Stomach (tissue), 9 donors: Measurements from ENCODE around the gene FBXW8. TPM values are rescaled to one million over a fixed set of nuclear protein-coding genes. Genes with fewer than 3 reads are reported as not detected.

ENCODE experiments used
- DNase-seq, 2 donors: peaks; one replicate each; pipeline versions ENCODE4 v3.0.0 to v3.0.0-alpha.2; 2013 to 2019
- H3K27ac ChIP-seq, 5 donors: fragments of 200-600 bp in 4 of 5; sonication (generic) in 4 of 5; one replicate each; pipeline ENCODE4 v1.5.1; 2013 to 2019; ENCODE audit warnings: mild to moderate bottlenecking in 1 of 5, moderate library complexity in 1 of 5
- H3K27me3 ChIP-seq, 3 donors: fragments of 200-600 bp; sonication (generic); one replicate each; pipeline ENCODE4 v1.5.1; 2017 to 2019; ENCODE audit warnings: mixed run types in 1 of 3
- H3K36me3 ChIP-seq, 4 donors: fragments of 200-600 bp; sonication (generic); 1 replicate in 3 of 4; 2 replicates in 1 of 4; pipeline ENCODE4 v1.5.1; 2016 to 2019
- H3K4me1 ChIP-seq, 4 donors: fragments of 200-600 bp; sonication (generic); one replicate each; pipeline ENCODE4 v1.5.1; 2016 to 2019
- H3K4me3 ChIP-seq, 4 donors: fragments of 200-600 bp; sonication (generic) in 3 of 4; one replicate each; pipeline ENCODE4 v1.5.1; 2016 to 2019; ENCODE audit warnings: mild to moderate bottlenecking in 1 of 4
- H3K9me3 ChIP-seq, 4 donors: fragments of 200-600 bp; sonication (generic); one replicate each; pipeline ENCODE4 v1.5.1; 2016 to 2019
- EP300 ChIP-seq: sonication (generic); formaldehyde crosslinking; IDR thresholded peaks from one replicate; pipeline ENCODE4 v1.6.1; 2017; ENCODE audit warnings: antibody characterized with exemption
- POLR2A ChIP-seq, 4 donors: fragments of 450-650 bp; IDR thresholded peaks; one replicate each; pipeline ENCODE4 v1.6.1; 2016; ENCODE audit warnings: antibody characterized with exemption in 4 of 4, control low read depth in 2 of 4, mild to moderate bottlenecking in 1 of 4, moderate library complexity in 1 of 4
- POLR2AphosphoS5 ChIP-seq, 3 donors: sonication (generic); formaldehyde crosslinking; IDR thresholded peaks; one replicate each; pipeline ENCODE4 v1.6.1; 2016; ENCODE audit warnings: antibody characterized with exemption in 3 of 3
- WGBS, 5 donors: extraction: QIAGEN DNeasy Blood & Tissue Kit in 3 of 5; methylation state at CpG; one replicate each; pipeline versions ENCODE4 v1.1.5 to v1.1.7; 2013 to 2018; 5-methylcytosine and 5-hydroxymethylcytosine counted together
- intact Hi-C: fragments of 100-400 bp; cut with DNase I; formaldehyde crosslinking; loops from one replicate; pipeline ENCODE4 v1.15.1; 2023; ENCODE audit warnings: low total_unique reads
- polyA plus RNA-seq, 3 donors: library from polyadenylated mRNA; stranded (reverse); fragments of 200-250 nt; gene quantifications; one replicate each; pipeline ENCODE4 v1.2.3, GENCODE V29; 2013
- total RNA-seq, 5 donors: library from RNA; depleted of rRNA; stranded (reverse); fragments of >200 nt; gene quantifications; one replicate each; pipeline versions ENCODE4 v1.1.0 to v1.2.3, GENCODE V29; 2014 to 2016
- TF ChIP-seq, protein P1 (sequence below), 7 experiments: fragments of 450-650 bp in 4 of 7; fragments of 200-600 bp in 3 of 7; sonication (generic) in 3 of 7; IDR thresholded peaks; one replicate each; pipeline ENCODE4 v1.5.1; 2016 to 2019; ENCODE audit warnings: antibody characterized with exemption in 7 of 7, control low read depth in 2 of 7, mild to moderate bottlenecking in 1 of 7
- donor health status: healthy with polysubstance abuse.
- donor health status: Bipolar disorder and iron deficiency.
- donor health status: healthy.

Gene FBXW8
- total and polyA plus RNA-seq, 8 donors, result 3.2 to 28.7 (median 6.7) TPM

DNA sequence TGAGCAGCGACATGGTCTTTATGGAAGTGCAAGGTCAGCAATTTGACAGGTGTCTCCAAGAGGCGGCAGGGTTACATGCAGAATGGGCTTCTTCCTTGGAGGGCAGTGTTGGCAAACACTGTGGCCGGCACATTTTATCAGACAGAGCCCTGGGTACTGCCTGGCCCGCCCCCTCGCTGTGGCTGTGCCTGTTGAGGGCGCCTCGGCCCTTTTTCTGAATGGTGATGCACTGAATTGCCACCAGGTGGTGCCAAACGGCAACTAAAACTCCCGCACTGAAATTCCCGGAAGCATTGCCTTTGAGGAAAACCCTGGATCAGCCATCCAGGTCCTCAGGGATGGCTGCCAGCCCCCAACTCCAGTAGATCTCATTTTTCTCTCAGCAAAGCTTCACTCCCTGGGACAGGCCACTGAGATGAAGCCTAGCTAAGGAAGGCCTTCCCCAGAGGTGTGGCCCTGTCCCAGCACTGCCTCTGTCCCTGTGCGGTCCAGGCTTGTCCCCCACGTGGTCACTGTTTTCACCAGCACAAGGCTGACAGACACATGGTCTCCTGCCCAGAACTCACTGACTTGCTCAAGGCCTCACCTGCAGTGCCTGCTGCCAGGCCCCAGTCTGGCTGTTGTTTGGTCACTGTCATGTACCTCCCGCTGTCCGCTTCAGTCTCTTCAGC lies 114.9 kb downstream of the FBXW8 start:
- Histone ChIP-seq H3K4me1 (peaks cover 7 to 32% (median 22%) of the 10 kb centered on the region in 4 donors), H3K27me3 (no peaks in the 10 kb centered on the region), H3K27ac (peak overlapping the region in 3 of 5 donors; percentile 58 to 60 (median 59)), H3K4me3 (no peak overlapping the region), H3K9me3 (no peaks in the 10 kb centered on the region), H3K36me3 (peaks cover 50 to 95% (median 84%) of the 10 kb centered on the region in 4 donors)
- TF ChIP-seq EP300 (no peak), POLR2AphosphoS5 (IDR thresholded peaks at IDR 0.05) (peak in 1 of 3 donors; percentile 74), POLR2A (IDR thresholded peaks at IDR 0.05) (no peak)
- TF ChIP-seq, protein P1, sequence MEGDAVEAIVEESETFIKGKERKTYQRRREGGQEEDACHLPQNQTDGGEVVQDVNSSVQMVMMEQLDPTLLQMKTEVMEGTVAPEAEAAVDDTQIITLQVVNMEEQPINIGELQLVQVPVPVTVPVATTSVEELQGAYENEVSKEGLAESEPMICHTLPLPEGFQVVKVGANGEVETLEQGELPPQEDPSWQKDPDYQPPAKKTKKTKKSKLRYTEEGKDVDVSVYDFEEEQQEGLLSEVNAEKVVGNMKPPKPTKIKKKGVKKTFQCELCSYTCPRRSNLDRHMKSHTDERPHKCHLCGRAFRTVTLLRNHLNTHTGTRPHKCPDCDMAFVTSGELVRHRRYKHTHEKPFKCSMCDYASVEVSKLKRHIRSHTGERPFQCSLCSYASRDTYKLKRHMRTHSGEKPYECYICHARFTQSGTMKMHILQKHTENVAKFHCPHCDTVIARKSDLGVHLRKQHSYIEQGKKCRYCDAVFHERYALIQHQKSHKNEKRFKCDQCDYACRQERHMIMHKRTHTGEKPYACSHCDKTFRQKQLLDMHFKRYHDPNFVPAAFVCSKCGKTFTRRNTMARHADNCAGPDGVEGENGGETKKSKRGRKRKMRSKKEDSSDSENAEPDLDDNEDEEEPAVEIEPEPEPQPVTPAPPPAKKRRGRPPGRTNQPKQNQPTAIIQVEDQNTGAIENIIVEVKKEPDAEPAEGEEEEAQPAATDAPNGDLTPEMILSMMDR (IDR thresholded peaks at IDR 0.05), result peak in 6 of 7 experiments; percentile 70 to 97 (median 88)
- DNase-seq, result peak; percentile 79 to 90
- 23 to 32% (median 26%) methylated on average over 14 of the region's 14 CpGs for WGBS, 5 donors
- intact Hi-C loops, result loop anchor here (5.0 kb wide), 1 partner anchor 92 kb away; no protein-coding TSS in a partner anchor

DNA sequence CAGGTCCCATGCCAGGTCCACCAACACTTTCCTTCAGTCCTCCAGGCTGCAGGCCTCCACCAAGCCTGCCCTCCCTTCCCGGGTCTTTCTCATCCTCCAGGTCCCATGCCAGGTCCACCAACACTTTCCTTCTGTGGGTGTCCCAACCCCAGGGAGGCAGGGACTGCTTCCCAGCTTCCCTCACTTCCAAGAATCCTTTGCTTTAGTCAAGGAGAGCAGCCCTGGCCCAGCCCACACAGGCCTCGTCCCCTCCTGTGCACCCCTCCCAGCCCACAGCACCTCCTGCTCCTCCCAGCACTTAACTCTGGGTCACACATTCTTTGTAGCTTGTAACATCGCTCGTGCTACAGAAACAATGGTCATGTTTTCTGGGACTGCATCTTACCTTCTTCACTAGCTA lies 115.6 kb downstream of the FBXW8 start:
- intact Hi-C loops, result loop anchor here (5.0 kb wide), 1 partner anchor 91 kb away; no protein-coding TSS in a partner anchor
- peak in 1 of 2 donors; percentile 24 for DNase-seq
- H3K27ac ChIP-seq, result peak overlapping the region in 3 of 5 donors; percentile 58 to 60 (median 59)
- TF ChIP-seq POLR2A (IDR thresholded peaks at IDR 0.05) (no peak), EP300 (no peak), POLR2AphosphoS5 (IDR thresholded peaks at IDR 0.05) (no peak)
- TF ChIP-seq, protein P1 (IDR thresholded peaks at IDR 0.05), result no peak
- peaks cover 7 to 32% (median 23%) of the 10 kb centered on the region in 4 donors for H3K4me1 ChIP-seq
- H3K27me3 ChIP-seq, result no peaks in the 10 kb centered on the region
- peaks cover 49 to 95% (median 85%) of the 10 kb centered on the region in 4 donors for H3K36me3 ChIP-seq
- 49 to 86% (median 57%) methylated on average over 4 of the region's 4 CpGs for WGBS, 5 donors
- no peak overlapping the region for H3K4me3 ChIP-seq
- no peaks in the 10 kb centered on the region for H3K9me3 ChIP-seq

DNA sequence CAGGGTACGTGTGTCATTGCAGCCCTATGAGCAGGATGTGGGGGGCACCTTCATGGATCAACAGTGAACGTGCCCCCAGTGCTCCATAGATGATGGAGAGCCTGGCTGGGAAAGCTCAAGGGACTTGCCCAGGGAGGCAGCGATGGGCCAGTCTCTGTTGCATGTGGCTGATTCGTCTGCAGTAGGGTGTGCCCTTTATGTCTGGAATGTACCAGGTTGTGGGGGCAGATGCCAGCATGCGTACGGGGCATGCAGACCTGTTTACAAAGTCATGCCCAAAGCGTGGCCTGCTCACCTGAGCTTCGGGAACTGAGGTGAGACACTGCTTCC lies 116.1 kb downstream of the FBXW8 start:
- Histone ChIP-seq H3K27ac (peak overlapping the region in 1 of 5 donors; percentile 60), H3K36me3 (peaks cover 49 to 92% (median 83%) of the 10 kb centered on the region in 4 donors), H3K4me1 (peaks cover 7 to 36% (median 24%) of the 10 kb centered on the region in 4 donors), H3K9me3 (no peaks in the 10 kb centered on the region), H3K4me3 (no peak overlapping the region), H3K27me3 (no peaks in the 10 kb centered on the region)
- TF ChIP-seq EP300 (no peak), POLR2AphosphoS5 (IDR thresholded peaks at IDR 0.05) (no peak)
- TF ChIP-seq, protein P1 (IDR thresholded peaks at IDR 0.05), result no peak
- peak in 1 of 2 donors; percentile 55 for DNase-seq
- WGBS, 5 donors, result 40 to 92% (median 65%) methylated on average over 2 to 8 of the region's 8 CpGs
- intact Hi-C loops, result loop anchor here (5.0 kb wide), 1 partner anchor 90 kb away; no protein-coding TSS in a partner anchor

DNA sequence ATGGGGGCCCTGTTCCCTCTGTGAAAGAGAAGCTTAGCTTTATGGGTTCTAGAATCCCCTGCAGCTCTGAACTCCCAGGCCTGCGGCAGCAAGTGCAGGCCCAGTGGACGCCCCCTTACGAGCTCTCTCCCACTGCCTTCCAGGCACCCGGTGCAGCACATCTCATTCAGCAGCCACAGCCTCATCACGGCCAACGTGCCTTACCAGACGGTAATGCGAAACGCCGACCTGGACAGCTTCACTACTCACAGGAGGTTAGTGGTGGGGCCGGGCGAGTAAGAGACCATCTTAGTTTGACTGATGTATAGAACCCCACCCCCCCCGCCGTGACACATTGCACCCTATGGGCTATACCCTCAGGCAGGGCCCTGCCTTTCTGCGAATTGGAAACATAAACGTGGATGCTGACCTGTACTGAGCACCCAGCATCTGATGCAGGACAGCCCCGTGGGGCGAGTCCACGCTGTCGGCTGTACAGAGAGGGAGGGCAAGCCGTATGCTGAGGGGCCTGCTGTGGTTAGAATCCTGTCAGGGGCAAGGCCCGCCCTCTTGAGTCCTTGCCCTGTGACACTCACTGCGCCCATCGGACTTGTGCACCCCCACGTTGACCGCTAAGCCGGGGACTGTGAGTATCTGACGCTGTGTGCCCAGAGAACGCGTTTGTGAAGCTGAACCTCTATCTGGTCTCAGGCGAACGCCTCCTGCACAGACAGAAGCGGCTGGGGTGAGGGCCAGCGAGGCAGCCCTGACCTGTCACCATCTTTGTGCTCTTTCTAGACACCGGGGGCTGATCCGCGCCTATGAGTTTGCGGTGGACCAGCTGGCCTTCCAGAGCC lies 116.7 kb downstream of the FBXW8 start:
- H3K36me3 ChIP-seq, result peaks cover 49 to 88% (median 80%) of the 10 kb centered on the region in 4 donors
- intact Hi-C loops, result loop anchor here (5.0 kb wide), 1 partner anchor 90 kb away; no protein-coding TSS in a partner anchor

More for the DNA sequence above, 116.7 kb downstream of the FBXW8 start:
- DNase-seq, result peak in 1 of 2 donors; percentile 24
- no peaks in the 10 kb centered on the region for H3K9me3 ChIP-seq
- no peak overlapping the region for H3K4me3 ChIP-seq
- peaks cover 7 to 42% (median 27%) of the 10 kb centered on the region in 4 donors for H3K4me1 ChIP-seq
- no peaks in the 10 kb centered on the region for H3K27me3 ChIP-seq
- no peak overlapping the region for H3K27ac ChIP-seq
- no peak for TF ChIP-seq EP300
- TF ChIP-seq, protein P1 (IDR thresholded peaks at IDR 0.05), result no peak
- TF ChIP-seq POLR2A (IDR thresholded peaks at IDR 0.05), result no peak
- 85 to 91% (median 87%) methylated on average over 38 of the region's 38 CpGs for WGBS, 5 donors
